ENCODE results near the gene PCDH9. TPM values are rescaled to one million over a fixed set of nuclear protein-coding genes. Genes with fewer than 3 reads are reported as not detected.

PCDH9 gene
- total and polyA plus RNA-seq, 10 of the 15 experiments (the other 5 are each of a cell fraction or from before 2014, with no cell fraction given) = 0.02 to 2.3 (median 0.05) TPM; not detected in 1

DNA sequence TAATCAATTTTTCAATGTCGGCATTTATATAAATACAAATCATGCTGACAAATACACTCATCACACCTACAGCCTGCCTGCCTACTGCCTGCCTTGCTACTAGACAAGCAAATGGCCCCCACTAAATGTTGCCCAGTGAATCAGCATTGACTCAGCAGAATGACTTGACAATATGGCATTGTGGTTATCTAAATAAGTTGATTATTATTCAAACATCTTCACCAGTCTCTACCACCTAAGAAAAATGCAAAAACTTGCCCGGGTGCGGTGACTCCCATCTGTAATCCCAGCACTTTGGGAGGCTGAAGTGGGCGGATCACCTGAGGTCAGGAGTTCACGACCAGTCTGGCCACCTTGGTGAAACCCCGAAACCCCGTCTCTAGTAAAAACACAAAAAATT lies 296.1 kb downstream of the PCDH9 start:
- intact Hi-C loops (cut with micrococcal nuclease; ENCODE audit: unreplicated experiment) = no loop called here
- ATAC-seq (no peak), DNase-seq (ENCODE audit: low read depth, low spot score) (no peak), FAIRE-seq (no peak)
- H3K4me1 ChIP-seq (ENCODE audit: control insufficient read depth, insufficient read depth, low read length) = no peaks in the 10 kb centered on the region
- 47% methylated on average over 7 of the region's 7 CpGs for WGBS (ENCODE audit: insufficient coverage, insufficient replicate concordance, low lambda C conversion rate, missing lambda C conversion rate)
- no peak overlapping the region for H3K27ac ChIP-seq (ENCODE audit: control insufficient read depth, insufficient read depth)
- no TSS peak for BruUV-seq (replicated peaks)
- SMC1A ChIA-PET (ENCODE audit: uncharacterized antibody, unreplicated experiment) = interaction anchor here (0.6 to 1.2 kb wide), 2 partner anchors 17 to 89 kb away, joined by 3 read pairs; no protein-coding TSS in a partner anchor
- no peaks in the 10 kb centered on the region for H3K79me2 ChIP-seq (ENCODE audit: control insufficient read depth, insufficient read depth, low read length)
- in situ Hi-C loops (cut with MboI) = no loop called here
- RAD21 ChIA-PET (ENCODE audit: unreplicated experiment) = no interaction called here
- H3K4me2 ChIP-seq (ENCODE audit: control insufficient read depth, insufficient read depth) = no peak overlapping the region
- no peak overlapping the region for H3K9ac ChIP-seq (ENCODE audit: control insufficient read depth, insufficient read depth, low read length)
- H3K4me3 ChIP-seq = no peak overlapping the region
- no peak overlapping the region for H2AFZ ChIP-seq (ENCODE audit: control insufficient read depth, low read depth, low read length)
- H3K9me3 ChIP-seq (replicated peaks; ENCODE audit: control insufficient read depth, insufficient read depth, low read length) = no peaks in the 10 kb centered on the region
- H4K20me1 ChIP-seq (ENCODE audit: control insufficient read depth, insufficient read depth) = no peaks in the 10 kb centered on the region
- no peaks in the 10 kb centered on the region for H3K27me3 ChIP-seq (replicated peaks in 1 of 2; ENCODE audit: control insufficient read depth in 2 of 2, insufficient read depth in 2 of 2, low read length in 1 of 2)
- TF ChIP-seq ZNF274 (IDR thresholded peaks at IDR 0.05; ENCODE audit: insufficient read depth, insufficient read length) = no peak
- TF ChIP-seq, protein P1, sequence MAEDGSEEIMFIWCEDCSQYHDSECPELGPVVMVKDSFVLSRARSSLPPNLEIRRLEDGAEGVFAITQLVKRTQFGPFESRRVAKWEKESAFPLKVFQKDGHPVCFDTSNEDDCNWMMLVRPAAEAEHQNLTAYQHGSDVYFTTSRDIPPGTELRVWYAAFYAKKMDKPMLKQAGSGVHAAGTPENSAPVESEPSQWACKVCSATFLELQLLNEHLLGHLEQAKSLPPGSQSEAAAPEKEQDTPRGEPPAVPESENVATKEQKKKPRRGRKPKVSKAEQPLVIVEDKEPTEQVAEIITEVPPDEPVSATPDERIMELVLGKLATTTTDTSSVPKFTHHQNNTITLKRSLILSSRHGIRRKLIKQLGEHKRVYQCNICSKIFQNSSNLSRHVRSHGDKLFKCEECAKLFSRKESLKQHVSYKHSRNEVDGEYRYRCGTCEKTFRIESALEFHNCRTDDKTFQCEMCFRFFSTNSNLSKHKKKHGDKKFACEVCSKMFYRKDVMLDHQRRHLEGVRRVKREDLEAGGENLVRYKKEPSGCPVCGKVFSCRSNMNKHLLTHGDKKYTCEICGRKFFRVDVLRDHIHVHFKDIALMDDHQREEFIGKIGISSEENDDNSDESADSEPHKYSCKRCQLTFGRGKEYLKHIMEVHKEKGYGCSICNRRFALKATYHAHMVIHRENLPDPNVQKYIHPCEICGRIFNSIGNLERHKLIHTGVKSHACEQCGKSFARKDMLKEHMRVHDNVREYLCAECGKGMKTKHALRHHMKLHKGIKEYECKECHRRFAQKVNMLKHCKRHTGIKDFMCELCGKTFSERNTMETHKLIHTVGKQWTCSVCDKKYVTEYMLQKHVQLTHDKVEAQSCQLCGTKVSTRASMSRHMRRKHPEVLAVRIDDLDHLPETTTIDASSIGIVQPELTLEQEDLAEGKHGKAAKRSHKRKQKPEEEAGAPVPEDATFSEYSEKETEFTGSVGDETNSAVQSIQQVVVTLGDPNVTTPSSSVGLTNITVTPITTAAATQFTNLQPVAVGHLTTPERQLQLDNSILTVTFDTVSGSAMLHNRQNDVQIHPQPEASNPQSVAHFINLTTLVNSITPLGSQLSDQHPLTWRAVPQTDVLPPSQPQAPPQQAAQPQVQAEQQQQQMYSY (CRISPR knock-in tag; IDR thresholded peaks at IDR 0.05) = no peak
- no peak for TF ChIP-seq ZZZ3 (IDR thresholded peaks at IDR 0.05; ENCODE audit: control insufficient read depth, insufficient read length, low read depth)
- no peak for TF ChIP-seq ZBED1 (IDR thresholded peaks at IDR 0.05; ENCODE audit: borderline replicate concordance)
- TF ChIP-seq, protein P2, sequence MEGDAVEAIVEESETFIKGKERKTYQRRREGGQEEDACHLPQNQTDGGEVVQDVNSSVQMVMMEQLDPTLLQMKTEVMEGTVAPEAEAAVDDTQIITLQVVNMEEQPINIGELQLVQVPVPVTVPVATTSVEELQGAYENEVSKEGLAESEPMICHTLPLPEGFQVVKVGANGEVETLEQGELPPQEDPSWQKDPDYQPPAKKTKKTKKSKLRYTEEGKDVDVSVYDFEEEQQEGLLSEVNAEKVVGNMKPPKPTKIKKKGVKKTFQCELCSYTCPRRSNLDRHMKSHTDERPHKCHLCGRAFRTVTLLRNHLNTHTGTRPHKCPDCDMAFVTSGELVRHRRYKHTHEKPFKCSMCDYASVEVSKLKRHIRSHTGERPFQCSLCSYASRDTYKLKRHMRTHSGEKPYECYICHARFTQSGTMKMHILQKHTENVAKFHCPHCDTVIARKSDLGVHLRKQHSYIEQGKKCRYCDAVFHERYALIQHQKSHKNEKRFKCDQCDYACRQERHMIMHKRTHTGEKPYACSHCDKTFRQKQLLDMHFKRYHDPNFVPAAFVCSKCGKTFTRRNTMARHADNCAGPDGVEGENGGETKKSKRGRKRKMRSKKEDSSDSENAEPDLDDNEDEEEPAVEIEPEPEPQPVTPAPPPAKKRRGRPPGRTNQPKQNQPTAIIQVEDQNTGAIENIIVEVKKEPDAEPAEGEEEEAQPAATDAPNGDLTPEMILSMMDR (IDR thresholded peaks at IDR 0.05 in 2 of 3, conservative IDR thresholded peaks at IDR 0.05 in 1 of 3; ENCODE audit: control insufficient read depth in 2 of 3, extremely low read depth in 1 of 3, insufficient read depth in 1 of 3, low read depth in 3 of 3, low read length in 3 of 3) = no peak
- no peak for TF ChIP-seq NBN (IDR thresholded peaks at IDR 0.05)
- no peak for TF ChIP-seq BACH1 (IDR thresholded peaks at IDR 0.05; ENCODE audit: borderline replicate concordance)
- no peak for TF ChIP-seq EZH2 (IDR thresholded peaks at IDR 0.05; ENCODE audit: borderline replicate concordance, control insufficient read depth, low read depth, low read length)
- no peak for TF ChIP-seq BMI1 (IDR thresholded peaks at IDR 0.05; ENCODE audit: borderline replicate concordance)
- no peak for TF ChIP-seq TCF12 (IDR thresholded peaks at IDR 0.05; ENCODE audit: low read depth, low read length)
- TF ChIP-seq RB1 (IDR thresholded peaks at IDR 0.05; ENCODE audit: borderline replicate concordance) = no peak
- no peak for TF ChIP-seq BCL11A (IDR thresholded peaks at IDR 0.05; ENCODE audit: low read depth, low read length)
- TF ChIP-seq, protein P3, sequence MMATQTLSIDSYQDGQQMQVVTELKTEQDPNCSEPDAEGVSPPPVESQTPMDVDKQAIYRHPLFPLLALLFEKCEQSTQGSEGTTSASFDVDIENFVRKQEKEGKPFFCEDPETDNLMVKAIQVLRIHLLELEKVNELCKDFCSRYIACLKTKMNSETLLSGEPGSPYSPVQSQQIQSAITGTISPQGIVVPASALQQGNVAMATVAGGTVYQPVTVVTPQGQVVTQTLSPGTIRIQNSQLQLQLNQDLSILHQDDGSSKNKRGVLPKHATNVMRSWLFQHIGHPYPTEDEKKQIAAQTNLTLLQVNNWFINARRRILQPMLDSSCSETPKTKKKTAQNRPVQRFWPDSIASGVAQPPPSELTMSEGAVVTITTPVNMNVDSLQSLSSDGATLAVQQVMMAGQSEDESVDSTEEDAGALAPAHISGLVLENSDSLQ (IDR thresholded peaks at IDR 0.05) = no peak
- TF ChIP-seq ASH2L (IDR thresholded peaks at IDR 0.05; ENCODE audit: borderline replicate concordance, low read depth) = no peak
- CTCF ChIA-PET = no interaction called here
- H3K36me3 ChIP-seq (ENCODE audit: control insufficient read depth in 2 of 2, insufficient read depth in 2 of 2, low read length in 1 of 2) = no peaks in the 10 kb centered on the region
- POLR2A ChIA-PET = no interaction called here
